GM18520 (cell line): ENCODE results near the gene TTLL6.
"Not testable (repeated sequence)": the region's sequence is repeated elsewhere in the genome, so short reads cannot be mapped to it uniquely, and the experiment has no call there.

Experiments
- ATAC-seq: cut with Tn5 transposase; IDR thresholded peaks from one replicate; pipeline ENCODE4 v1.9.1; 2021; ENCODE audit not compliant: unreplicated experiment

Gene TTLL6

GRCh38 chr17:48816438-48816773, 623 bp downstream of the TTLL6 start:
- ATAC-seq: no peak

- ATAC-seq: no peak
Observed at GRCh38 chr17:48815311-48815710, 1.7 kb downstream of the TTLL6 start.

DNA sequence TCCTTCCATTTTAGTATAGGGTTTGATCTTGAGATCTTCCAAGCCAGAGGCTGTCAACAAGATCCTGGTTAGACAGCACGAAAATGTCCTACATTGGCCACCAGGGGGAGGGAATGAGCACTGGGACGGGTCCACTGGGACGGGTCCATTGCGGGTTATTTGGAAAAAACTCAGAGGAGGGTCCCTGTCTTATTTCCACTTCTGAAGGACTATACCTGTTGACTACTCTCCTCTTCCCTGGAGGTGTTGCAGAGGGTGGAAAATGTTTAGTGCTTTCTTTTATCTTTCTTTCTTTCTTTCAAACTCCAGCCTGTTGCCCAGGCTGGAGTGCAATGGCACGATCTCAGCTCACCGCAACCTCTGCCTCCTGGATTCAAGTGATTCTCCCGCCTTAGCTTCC, 2.5 kb downstream of the TTLL6 start:
- ATAC-seq: no peak

- no peak for ATAC-seq
Observed at GRCh38 chr17:48812001-48812400, 5.0 kb downstream of the TTLL6 start.

- no peak for ATAC-seq
Observed at GRCh38 chr17:48809182-48809581, 7.8 kb downstream of the TTLL6 start.

- no peak for ATAC-seq
Observed at GRCh38 chr17:48804936-48805411, 12.1 kb downstream of the TTLL6 start.

GRCh38 chr17:48800626-48801217, 16.3 kb downstream of the TTLL6 start:
- no peak for ATAC-seq

- no peak for ATAC-seq
Observed at GRCh38 chr17:48799069-48799723, 17.8 kb downstream of the TTLL6 start.

GRCh38 chr17:48796163-48796522, 20.9 kb downstream of the TTLL6 start:
- not testable (repeated sequence) for ATAC-seq

- no peak for ATAC-seq
Observed at GRCh38 chr17:48795444-48796162, 21.4 kb downstream of the TTLL6 start.

GRCh38 chr17:48792033-48792798, 24.8 kb downstream of the TTLL6 start:
- ATAC-seq: no peak

DNA sequence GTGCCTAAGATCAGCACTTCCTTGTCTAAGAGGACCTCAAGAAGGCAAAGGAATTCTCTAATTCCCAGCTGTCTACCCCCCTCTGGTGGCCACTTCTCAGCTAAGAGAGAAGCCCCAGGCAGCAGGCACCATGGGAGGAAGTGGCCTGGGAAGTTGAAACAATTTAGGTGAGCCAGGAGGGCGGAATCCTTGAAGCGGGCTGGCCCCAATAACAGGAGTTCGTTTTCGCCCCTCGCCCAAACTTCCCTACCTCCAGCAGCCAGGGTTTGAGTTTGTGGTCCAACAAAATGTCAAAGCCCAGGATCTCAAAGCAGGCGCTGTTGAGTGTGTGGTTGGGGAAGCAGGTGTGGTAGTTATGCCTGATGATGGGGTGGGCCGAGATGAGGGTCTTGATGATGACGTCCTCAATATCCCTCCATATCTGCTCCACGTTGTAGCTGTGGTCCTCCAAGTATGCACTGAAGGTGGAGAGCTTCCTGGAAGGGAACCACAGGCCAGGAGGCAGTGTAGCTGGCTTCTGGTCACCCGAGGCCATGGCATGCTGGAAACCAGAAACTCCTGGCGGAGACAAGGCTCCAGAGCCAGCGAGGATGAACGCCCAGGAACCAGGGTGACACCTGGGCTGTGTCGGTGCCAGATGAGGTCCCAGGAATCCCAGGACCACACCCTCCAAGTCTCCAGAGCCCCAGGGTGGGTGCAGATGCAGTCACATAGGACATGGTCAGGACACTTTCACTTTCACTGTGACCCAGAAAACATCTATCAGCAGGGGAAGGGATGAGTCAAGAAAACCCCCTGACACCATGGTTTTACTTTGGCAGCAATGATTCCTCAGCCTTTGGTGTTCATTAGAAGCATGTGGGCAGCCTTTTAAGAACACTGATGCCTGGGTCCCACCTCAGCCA, 25.6 kb downstream of the TTLL6 start:
- ATAC-seq: no peak

GRCh38 chr17:48790607-48791127, 26.4 kb downstream of the TTLL6 start:
- ATAC-seq: no peak

DNA sequence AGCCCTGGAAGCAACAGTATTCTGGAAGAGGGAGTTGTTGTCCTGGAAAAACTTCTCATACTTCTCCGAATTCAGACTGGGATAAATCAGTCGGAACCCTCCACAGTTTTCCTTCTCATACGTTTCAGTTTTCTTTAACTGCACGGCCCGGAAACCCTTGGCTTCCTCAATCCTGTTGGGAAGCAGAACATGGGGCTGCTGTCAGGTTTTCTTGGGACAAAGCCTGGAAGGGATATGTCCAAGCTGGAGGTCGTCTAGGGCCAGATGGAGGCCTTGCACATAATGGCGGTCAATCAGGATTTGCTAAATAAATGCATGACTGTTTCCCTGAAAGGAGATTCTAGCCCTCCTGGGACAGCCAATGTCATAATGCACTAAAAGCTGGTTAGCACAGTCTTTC, 29.2 kb downstream of the TTLL6 start:
- no peak for ATAC-seq

DNA sequence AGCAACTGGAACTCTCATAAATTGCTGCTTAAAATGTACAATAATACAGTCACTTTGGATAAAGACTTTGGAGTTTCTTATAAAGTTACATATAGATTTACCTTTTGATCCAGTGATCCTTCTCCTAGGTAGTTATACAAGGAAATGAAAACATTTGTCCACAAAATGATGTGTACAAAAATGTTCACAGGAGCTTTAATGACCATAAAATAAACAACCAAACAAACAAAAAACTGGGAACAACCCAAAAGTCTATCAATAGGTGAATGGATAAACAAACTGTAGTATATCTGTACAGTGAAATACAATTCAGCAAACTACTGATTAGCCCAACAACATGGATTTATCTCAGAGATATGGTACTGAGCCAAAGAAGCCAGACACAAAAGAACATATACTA, 37.6 kb downstream of the TTLL6 start:
- no peak for ATAC-seq

DNA sequence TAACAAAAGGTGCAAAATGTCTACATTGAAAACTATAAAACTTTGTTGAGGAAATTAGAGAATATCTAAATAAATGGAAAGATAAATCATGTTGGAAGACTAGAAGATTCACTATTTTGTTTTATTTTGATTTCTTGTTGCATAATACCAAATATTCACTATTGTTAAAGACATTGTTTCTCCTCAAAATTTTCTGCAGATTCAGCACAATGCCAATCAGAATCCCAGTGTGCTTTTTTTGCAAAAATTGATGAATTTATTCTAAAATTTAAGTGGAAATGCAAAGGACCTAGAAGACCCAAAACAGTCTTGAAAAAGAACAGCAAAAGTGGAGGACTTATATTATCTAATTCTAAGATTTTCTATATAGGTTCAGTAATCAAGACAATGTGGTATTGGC, 40.4 kb downstream of the TTLL6 start:
- ATAC-seq: no peak

GRCh38 chr17:48773245-48773644, 43.8 kb downstream of the TTLL6 start:
- ATAC-seq: no peak

DNA sequence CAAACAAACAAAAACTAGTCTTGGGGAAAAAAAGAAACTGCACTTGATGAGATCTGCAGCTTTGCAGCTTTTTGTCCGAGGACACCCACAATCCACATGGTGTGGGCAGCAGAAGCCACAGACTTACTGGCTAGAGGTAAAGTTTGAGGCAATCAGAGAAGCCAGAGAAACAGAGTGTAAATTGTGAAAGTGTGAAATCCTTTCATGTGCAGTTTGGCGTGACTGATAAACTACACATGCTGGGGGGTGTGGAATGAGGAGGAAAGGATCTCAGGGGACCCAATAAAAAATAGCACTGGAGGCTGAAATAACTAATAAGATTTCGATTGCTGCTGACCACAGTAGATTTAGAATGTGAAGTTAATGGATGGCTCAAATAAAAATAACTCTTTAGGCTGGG, 46.1 kb downstream of the TTLL6 start:
- no peak for ATAC-seq

DNA sequence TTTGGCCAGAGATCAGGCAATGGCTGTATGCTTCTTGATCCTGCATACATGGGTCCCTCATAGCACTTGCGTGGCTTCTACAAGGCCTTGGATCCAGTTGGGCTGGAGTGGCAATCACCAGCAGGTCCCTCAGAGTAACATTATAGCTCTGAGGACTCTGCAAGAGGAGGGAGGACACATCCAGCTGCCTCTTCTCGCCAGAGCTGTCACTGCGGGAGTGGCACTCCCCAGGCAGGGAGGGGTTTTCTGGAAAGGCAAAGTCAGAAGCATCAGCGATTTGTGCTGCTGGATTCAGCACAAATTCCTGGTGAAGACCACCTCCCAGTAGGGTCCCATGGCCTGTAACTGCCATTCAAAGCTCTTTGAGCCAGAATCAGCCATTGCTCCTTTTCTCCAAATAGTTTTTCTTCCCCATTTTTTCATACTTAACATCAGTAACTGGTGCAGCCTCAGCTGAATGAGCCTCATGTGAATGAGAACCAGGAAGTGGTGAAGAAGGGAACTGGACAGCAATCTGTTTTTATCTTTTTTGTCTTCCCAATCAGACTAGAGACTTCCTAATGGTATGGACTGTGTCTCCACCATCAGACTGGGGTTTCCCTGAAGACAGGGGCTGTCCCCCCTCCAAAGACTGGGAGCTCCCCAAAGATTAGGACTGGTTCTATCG, 47.9 kb downstream of the TTLL6 start:
- no peak for ATAC-seq

- ATAC-seq: no peak
Observed at GRCh38 chr17:48767263-48767774, 49.7 kb downstream of the TTLL6 start.
